ENCODE results near the gene DDX59. TPM values are rescaled to one million over a fixed set of nuclear protein-coding genes. Genes with fewer than 3 reads are reported as not detected.

Gene DDX59
- total RNA-seq, 3 donors from 2014 or later: 23.6 to 30.1 (median 24.2) TPM

DNA sequence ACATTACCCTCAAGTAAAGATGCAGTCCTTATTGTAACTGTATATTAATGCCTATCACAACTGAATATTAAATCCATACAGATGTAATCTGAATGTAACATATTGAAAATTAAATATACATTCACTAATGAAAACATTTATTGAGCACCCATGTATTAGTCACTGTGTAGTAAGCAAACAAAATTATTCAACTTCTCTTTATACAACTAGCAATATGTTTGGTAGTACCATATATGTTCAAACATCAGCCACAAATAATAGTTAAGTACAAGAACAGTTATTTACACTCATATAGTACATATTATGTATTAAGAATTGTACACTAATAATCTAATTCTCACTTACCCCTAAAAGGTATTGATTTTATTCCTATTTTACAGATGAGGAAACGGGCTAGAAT is 67.1 kb downstream of the DDX59 start:
- TF ChIP-seq, protein P1, sequence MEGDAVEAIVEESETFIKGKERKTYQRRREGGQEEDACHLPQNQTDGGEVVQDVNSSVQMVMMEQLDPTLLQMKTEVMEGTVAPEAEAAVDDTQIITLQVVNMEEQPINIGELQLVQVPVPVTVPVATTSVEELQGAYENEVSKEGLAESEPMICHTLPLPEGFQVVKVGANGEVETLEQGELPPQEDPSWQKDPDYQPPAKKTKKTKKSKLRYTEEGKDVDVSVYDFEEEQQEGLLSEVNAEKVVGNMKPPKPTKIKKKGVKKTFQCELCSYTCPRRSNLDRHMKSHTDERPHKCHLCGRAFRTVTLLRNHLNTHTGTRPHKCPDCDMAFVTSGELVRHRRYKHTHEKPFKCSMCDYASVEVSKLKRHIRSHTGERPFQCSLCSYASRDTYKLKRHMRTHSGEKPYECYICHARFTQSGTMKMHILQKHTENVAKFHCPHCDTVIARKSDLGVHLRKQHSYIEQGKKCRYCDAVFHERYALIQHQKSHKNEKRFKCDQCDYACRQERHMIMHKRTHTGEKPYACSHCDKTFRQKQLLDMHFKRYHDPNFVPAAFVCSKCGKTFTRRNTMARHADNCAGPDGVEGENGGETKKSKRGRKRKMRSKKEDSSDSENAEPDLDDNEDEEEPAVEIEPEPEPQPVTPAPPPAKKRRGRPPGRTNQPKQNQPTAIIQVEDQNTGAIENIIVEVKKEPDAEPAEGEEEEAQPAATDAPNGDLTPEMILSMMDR (IDR thresholded peaks at IDR 0.05): no peak
- TF ChIP-seq POLR2AphosphoS5 (IDR thresholded peaks at IDR 0.05) (no peak), POLR2A (IDR thresholded peaks at IDR 0.05) (no peak)
- Histone ChIP-seq H3K27ac (no peak overlapping the region), H3K9me3 (no peaks in the 10 kb centered on the region), H3K36me3 (no peaks in the 10 kb centered on the region), H3K4me1 (no peaks in the 10 kb centered on the region), H3K4me3 (no peak overlapping the region), H3K27me3 (no peaks in the 10 kb centered on the region)
- intact Hi-C loops (cut with DNase I; ENCODE audit: low total_unique reads): no loop called here
- no peak for DNase-seq (ENCODE audit: low spot score in 2 of 2)

Other genes with a start within 250 kb of the DDX59 start
- gene KIF14, start 49.2 kb downstream of the DDX59 start, total RNA-seq: under 1 TPM; under 0.01 to 0.64 (median 0.29) TPM
- gene CAMSAP2, start 69.0 kb upstream of the DDX59 start, total RNA-seq: 10 to 100 TPM; 36.4 to 42.4 (median 38.6) TPM
- under 1 TPM in 1 of 3 donors, not detected in 2; 0.29 TPM for gene GPR25, start 203.1 kb upstream of the DDX59 start, total RNA-seq
- 1 to 10 TPM in 2 of 3 donors, not detected in 1; 1.0 to 7.5 TPM for gene INAVA, start 225.0 kb upstream of the DDX59 start, total RNA-seq